Measurements from ENCODE around the gene SIVA1. TPM values are rescaled to one million over a fixed set of nuclear protein-coding genes. Genes with fewer than 3 reads are reported as not detected.

The SIVA1 gene
- total and polyA plus RNA-seq, 9 of the 15 experiments (the other 6 are each of a cell fraction or from before 2014, with no cell fraction given): 4.2 to 186 (median 54.2) TPM

GRCh38 chr14:104729835-104730181, 23.1 kb upstream of the SIVA1 start (continued):
- TF ChIP-seq EGR1 (conservative IDR thresholded peaks at IDR 0.05) (peak; percentile 8; the same call in 1 of the 2 replicates), MAZ (CRISPR knock-in tag; conservative IDR thresholded peaks at IDR 0.05 in 1 of 2, IDR thresholded peaks at IDR 0.05 in 1 of 2) (peak in 1 of 2 experiments; percentile 12; a peak in 2 of 4 replicates), BCLAF1 (IDR thresholded peaks at IDR 0.05; ENCODE audit: borderline replicate concordance in 1 of 2, control insufficient read depth in 1 of 2, low read depth in 2 of 2, low read length in 1 of 2) (no peak), SP1 (CRISPR knock-in tag; IDR thresholded peaks at IDR 0.05) (peak; percentile 69), GABPA (tag; conservative IDR thresholded peaks at IDR 0.05; ENCODE audit: low read depth) (no peak), IRF2 (CRISPR knock-in tag; IDR thresholded peaks at IDR 0.05) (no peak), RREB1 (CRISPR knock-in tag; IDR thresholded peaks at IDR 0.05) (no peak), FOXO4 (CRISPR knock-in tag; IDR thresholded peaks at IDR 0.05) (no peak), MCM5 (IDR thresholded peaks at IDR 0.05; ENCODE audit: low read depth) (no peak), XRCC4 (IDR thresholded peaks at IDR 0.05; ENCODE audit: extremely low read depth, insufficient read depth, insufficient read length) (no peak), NONO (IDR thresholded peaks at IDR 0.05; ENCODE audit: low read depth in 2 of 2, low read length in 1 of 2) (0 out of 4 replicates have a peak, but pooled peaks of 1 of the 2 experiments have one; percentile 40), GMEB1 (CRISPR knock-in tag; IDR thresholded peaks at IDR 0.05) (peak; percentile 78), POLR2A (conservative IDR thresholded peaks at IDR 0.05) (peak; percentile 51), TRIM28 (IDR thresholded peaks at IDR 0.05) (no peak), FOXA3 (CRISPR knock-in tag; conservative IDR thresholded peaks at IDR 0.05 in 1 of 2, IDR thresholded peaks at IDR 0.05 in 1 of 2) (peak in 1 of 2 experiments; percentile 5; a peak in 1 of 4 replicates), MYNN (IDR thresholded peaks at IDR 0.05) (peak; percentile 33; the same call in 1 of the 2 replicates), MYNN (CRISPR knock-in tag; IDR thresholded peaks at IDR 0.05) (no peak)

Data from K562 (cell line).